ENCODE data around the gene IL5RA. TPM values are rescaled to one million over a fixed set of nuclear protein-coding genes. Genes with fewer than 3 reads are reported as not detected.

IL5RA gene
- total RNA-seq, 1 experiment from 2014 or later = not detected

DNA sequence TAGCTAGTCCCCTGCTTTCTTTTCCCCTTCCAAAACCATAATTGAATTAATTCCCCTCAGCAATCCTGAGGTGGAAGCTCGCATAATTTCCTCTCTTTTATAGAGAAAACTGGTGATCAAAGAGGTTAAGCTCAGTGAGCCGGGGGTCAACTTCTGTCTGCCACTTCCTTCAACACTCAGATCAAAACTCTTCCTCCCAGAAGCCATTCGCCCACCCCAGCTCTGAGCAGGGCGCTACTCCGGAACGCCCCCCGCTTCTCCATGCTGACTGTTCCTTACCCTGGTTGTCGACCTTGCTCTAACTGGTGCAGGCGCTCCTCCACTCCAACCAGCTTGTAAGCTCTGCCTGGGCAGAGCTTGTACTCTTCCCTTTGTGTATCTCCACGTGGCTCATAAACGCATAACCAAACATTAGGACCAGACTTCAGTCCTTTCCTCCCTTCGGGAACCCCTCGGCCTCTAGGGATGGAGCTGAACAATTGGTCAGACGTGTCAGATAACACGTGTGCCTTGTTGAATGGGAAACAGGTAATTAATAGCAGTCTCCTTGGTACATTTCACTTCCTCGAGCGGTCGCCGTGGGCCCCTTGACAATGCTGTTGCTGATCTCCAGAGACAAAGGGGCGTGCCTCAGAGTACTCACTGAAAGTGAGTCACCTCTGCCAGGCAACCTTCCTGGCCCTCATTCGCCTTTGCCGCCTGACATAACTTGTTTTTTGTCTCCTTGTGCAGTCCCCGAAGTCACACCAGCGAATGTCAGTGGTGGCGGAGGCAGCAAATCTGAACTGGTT lies 71.8 kb downstream of the IL5RA start:
- in situ Hi-C loops (cut with HindIII; ENCODE audit: low pct_unique_long_range_greater_than_20kb, low sequenced_read_pairs) = no loop called here
- POLR2A ChIA-PET = no interaction called here
- ATAC-seq = no peak

DNA sequence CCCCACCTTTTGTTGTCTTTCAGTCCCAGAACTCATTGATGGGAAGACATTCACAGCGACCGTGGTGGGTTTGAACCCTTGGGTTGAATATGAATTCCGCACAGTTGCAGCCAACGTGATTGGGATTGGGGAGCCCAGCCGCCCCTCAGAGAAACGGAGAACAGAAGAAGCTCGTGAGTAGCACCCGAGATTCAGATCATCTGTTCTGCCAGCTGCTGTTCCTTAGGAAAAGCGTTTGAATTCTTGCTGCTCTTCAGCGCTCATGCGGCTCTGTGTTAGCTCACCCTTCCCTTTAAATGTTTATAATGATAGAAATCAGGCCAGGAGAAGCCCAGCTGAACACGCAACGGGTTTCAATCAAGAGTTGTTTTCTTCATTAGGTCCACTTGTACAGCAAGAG lies 73.0 kb downstream of the IL5RA start:
- CTCF ChIA-PET = no interaction called here
- in situ Hi-C loops (cut with HindIII; ENCODE audit: low pct_unique_long_range_greater_than_20kb, low sequenced_read_pairs) = no loop called here

More for the DNA sequence above, 71.8 kb downstream of the IL5RA start:
- CTCF ChIA-PET = no interaction called here
- no peak for DNase-seq (ENCODE audit: low read depth, low spot score)
- H3K4me1 ChIP-seq (ENCODE audit: control insufficient read depth, insufficient read depth, low read length) = no peaks in the 10 kb centered on the region
- BruUV-seq (replicated peaks) = no TSS peak
- H3K4me3 ChIP-seq (ENCODE audit: low read depth in 2 of 2, low read length in 2 of 2) = no peak overlapping the region
- no peaks in the 10 kb centered on the region for H3K9me3 ChIP-seq (ENCODE audit: control insufficient read depth, insufficient read depth, low read depth, low read length)
- H3K27me3 ChIP-seq (ENCODE audit: control insufficient read depth, insufficient read depth, low read length) = no peaks in the 10 kb centered on the region
- no peaks in the 10 kb centered on the region for H3K36me3 ChIP-seq (ENCODE audit: control insufficient read depth, insufficient read depth, low read length)
- intact Hi-C loops (cut with micrococcal nuclease; ENCODE audit: unreplicated experiment) = no loop called here
- TF ChIP-seq REST (IDR thresholded peaks at IDR 0.05; ENCODE audit: insufficient read depth in 1 of 2, low read depth in 2 of 2, low read length in 1 of 2) (no peak), CTCF (IDR thresholded peaks at IDR 0.05) (no peak), POLR2AphosphoS5 (IDR thresholded peaks at IDR 0.05; ENCODE audit: low read depth, low read length) (no peak), SIN3A (IDR thresholded peaks at IDR 0.05; ENCODE audit: borderline replicate concordance, insufficient read depth, low read depth, low read length) (no peak), TCF7L2 (IDR thresholded peaks at IDR 0.05; ENCODE audit: low read depth, low read length) (no peak)
- no peak overlapping the region for H3K27ac ChIP-seq (ENCODE audit: low read length)

More for the DNA sequence above, 73.0 kb downstream of the IL5RA start:
- no peak for TF ChIP-seq POLR2AphosphoS5 (IDR thresholded peaks at IDR 0.05; ENCODE audit: low read depth, low read length)
- no peak for TF ChIP-seq SIN3A (IDR thresholded peaks at IDR 0.05; ENCODE audit: borderline replicate concordance, insufficient read depth, low read depth, low read length)
- no peak for TF ChIP-seq TCF7L2 (IDR thresholded peaks at IDR 0.05; ENCODE audit: low read depth, low read length)
- no peak for TF ChIP-seq CTCF (IDR thresholded peaks at IDR 0.05)
- TF ChIP-seq REST (IDR thresholded peaks at IDR 0.05; ENCODE audit: insufficient read depth in 1 of 2, low read depth in 2 of 2, low read length in 1 of 2) = no peak
- Histone ChIP-seq H3K4me3 (ENCODE audit: low read depth in 2 of 2, low read length in 2 of 2) (no peak overlapping the region), H3K4me1 (ENCODE audit: control insufficient read depth, insufficient read depth, low read length) (no peaks in the 10 kb centered on the region), H3K27me3 (ENCODE audit: control insufficient read depth, insufficient read depth, low read length) (no peaks in the 10 kb centered on the region), H3K27ac (ENCODE audit: low read length) (no peak overlapping the region), H3K9me3 (ENCODE audit: control insufficient read depth, insufficient read depth, low read depth, low read length) (no peaks in the 10 kb centered on the region), H3K36me3 (ENCODE audit: control insufficient read depth, insufficient read depth, low read length) (no peaks in the 10 kb centered on the region)
- intact Hi-C loops (cut with micrococcal nuclease; ENCODE audit: unreplicated experiment) = no loop called here
- POLR2A ChIA-PET = no interaction called here
- BruUV-seq (replicated peaks) = no TSS peak
- DNase-seq (ENCODE audit: low read depth, low spot score) (no peak), ATAC-seq (no peak)

All from Panc1 (cell line).